Suprapubic skin (tissue), 4 donors: ENCODE results near the gene IFI27. TPM values are rescaled to one million over a fixed set of nuclear protein-coding genes. Genes with fewer than 3 reads are reported as not detected.

Experiments
- DNase-seq, 2 donors: peaks; one replicate each; pipeline ENCODE4 v3.0.0-alpha.2; 2019; ENCODE audit warnings: low spot score in 2 of 2
- H3K27ac ChIP-seq: fragments of 200-600 bp; sonication (generic); one replicate; pipeline ENCODE4 v1.5.1; 2019
- H3K27me3 ChIP-seq: fragments of 200-600 bp; sonication (generic); one replicate; pipeline ENCODE4 v1.5.1; 2019
- H3K36me3 ChIP-seq: fragments of 200-600 bp; sonication (generic); one replicate; pipeline ENCODE4 v1.5.1; 2019
- H3K4me1 ChIP-seq: fragments of 200-600 bp; sonication (generic); one replicate; pipeline ENCODE4 v1.5.1; 2019
- H3K4me3 ChIP-seq: fragments of 200-600 bp; sonication (generic); one replicate; pipeline ENCODE4 v1.5.1; 2019; ENCODE audit warnings: mild to moderate bottlenecking
- H3K9me3 ChIP-seq: fragments of 200-600 bp; sonication (generic); one replicate; pipeline ENCODE4 v1.5.1; 2019
- EP300 ChIP-seq: sonication (generic); formaldehyde crosslinking; IDR thresholded peaks from one replicate; pipeline ENCODE4 v1.6.1; 2017; ENCODE audit warnings: antibody characterized with exemption
- POLR2A ChIP-seq, 2 donors: fragments of 450-650 bp; IDR thresholded peaks; one replicate each; pipeline ENCODE4 v1.6.1; 2017; ENCODE audit warnings: antibody characterized with exemption in 2 of 2, mild to moderate bottlenecking in 2 of 2, moderate library complexity in 2 of 2
- POLR2AphosphoS5 ChIP-seq, 3 donors: sonication (generic); formaldehyde crosslinking; IDR thresholded peaks; one replicate each; pipeline ENCODE4 v1.6.1; 2017; ENCODE audit warnings: antibody characterized with exemption in 3 of 3
- WGBS: methylation state at CpG from one replicate; pipeline ENCODE4 v1.1.5; 2018; 5-methylcytosine and 5-hydroxymethylcytosine counted together
- total RNA-seq, 4 donors: library from RNA; depleted of rRNA; stranded (reverse); fragments of >200 nt; gene quantifications; one replicate each; pipeline ENCODE4 v1.1.0, GENCODE V29; 2016
- TF ChIP-seq, protein P1 (sequence below), 2 donors: fragments of 200-600 bp in 1 of 2; fragments of 450-650 bp in 1 of 2; sonication (generic) in 1 of 2; IDR thresholded peaks; one replicate each; pipeline ENCODE4 v1.5.1; 2016 to 2019; ENCODE audit warnings: antibody characterized with exemption in 2 of 2, mild to moderate bottlenecking in 1 of 2, moderate library complexity in 1 of 2

Gene IFI27
- total RNA-seq, 4 donors from 2014 or later = 26.9 to 197 (median 142) TPM

DNA sequence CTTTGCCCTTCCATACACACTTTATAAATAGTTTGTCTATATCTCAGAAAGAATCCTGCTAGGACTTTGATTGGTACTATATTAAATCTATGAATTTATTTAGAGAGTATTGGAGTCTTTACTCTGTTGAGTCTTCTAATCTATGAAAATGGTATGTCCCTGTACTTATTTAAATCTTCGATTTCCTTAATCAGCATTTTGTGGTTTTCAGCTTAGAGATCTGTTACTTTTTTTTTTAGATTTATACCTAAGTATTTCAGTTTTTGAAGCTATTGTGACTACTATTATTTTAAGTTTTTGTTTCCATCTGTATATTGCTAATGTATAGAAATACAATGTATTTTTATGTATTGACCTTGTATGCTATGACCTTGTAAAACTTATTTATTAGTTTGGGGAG is 32.3 kb downstream of the IFI27 start:
- H3K9me3 ChIP-seq = no peaks in the 10 kb centered on the region
- no peak for DNase-seq
- WGBS = 95% methylated on average over 1 of the region's 1 CpG
- no peaks in the 10 kb centered on the region for H3K4me1 ChIP-seq
- H3K36me3 ChIP-seq = no peaks in the 10 kb centered on the region
- H3K27ac ChIP-seq = no peak overlapping the region
- TF ChIP-seq POLR2A (IDR thresholded peaks at IDR 0.05) (no peak), EP300 (no peak), POLR2AphosphoS5 (IDR thresholded peaks at IDR 0.05) (no peak)
- TF ChIP-seq, protein P1, sequence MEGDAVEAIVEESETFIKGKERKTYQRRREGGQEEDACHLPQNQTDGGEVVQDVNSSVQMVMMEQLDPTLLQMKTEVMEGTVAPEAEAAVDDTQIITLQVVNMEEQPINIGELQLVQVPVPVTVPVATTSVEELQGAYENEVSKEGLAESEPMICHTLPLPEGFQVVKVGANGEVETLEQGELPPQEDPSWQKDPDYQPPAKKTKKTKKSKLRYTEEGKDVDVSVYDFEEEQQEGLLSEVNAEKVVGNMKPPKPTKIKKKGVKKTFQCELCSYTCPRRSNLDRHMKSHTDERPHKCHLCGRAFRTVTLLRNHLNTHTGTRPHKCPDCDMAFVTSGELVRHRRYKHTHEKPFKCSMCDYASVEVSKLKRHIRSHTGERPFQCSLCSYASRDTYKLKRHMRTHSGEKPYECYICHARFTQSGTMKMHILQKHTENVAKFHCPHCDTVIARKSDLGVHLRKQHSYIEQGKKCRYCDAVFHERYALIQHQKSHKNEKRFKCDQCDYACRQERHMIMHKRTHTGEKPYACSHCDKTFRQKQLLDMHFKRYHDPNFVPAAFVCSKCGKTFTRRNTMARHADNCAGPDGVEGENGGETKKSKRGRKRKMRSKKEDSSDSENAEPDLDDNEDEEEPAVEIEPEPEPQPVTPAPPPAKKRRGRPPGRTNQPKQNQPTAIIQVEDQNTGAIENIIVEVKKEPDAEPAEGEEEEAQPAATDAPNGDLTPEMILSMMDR (IDR thresholded peaks at IDR 0.05) = no peak
- H3K27me3 ChIP-seq = no peaks in the 10 kb centered on the region
- no peak overlapping the region for H3K4me3 ChIP-seq

DNA sequence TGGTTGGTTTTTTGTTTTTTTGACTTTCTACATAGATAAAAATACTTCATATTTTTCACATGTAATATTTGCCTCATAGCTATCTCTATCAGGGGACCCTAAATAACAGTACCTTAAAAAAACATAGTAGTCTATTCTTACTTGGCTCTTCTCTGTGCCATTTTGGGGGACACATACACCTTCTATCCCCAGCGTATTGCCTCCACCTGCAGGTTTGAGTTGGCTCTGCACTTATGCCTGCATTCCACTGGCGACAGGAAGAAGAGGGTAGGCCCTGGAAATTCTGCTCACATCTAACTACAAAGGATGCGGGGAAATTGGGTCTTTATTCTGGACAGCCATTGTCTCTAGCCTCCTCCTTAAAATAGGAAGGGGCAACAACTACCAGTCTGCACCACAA is 32.7 kb downstream of the IFI27 start:
- Histone ChIP-seq H3K9me3 (no peaks in the 10 kb centered on the region), H3K27ac (no peak overlapping the region), H3K4me3 (no peak overlapping the region), H3K27me3 (no peaks in the 10 kb centered on the region), H3K36me3 (no peaks in the 10 kb centered on the region), H3K4me1 (no peaks in the 10 kb centered on the region)
- no peak for DNase-seq
- 67% methylated on average over 3 of the region's 3 CpGs for WGBS
- TF ChIP-seq POLR2AphosphoS5 (IDR thresholded peaks at IDR 0.05) (no peak), EP300 (no peak), POLR2A (IDR thresholded peaks at IDR 0.05) (no peak)
- TF ChIP-seq, protein P1 (IDR thresholded peaks at IDR 0.05) = no peak

DNA sequence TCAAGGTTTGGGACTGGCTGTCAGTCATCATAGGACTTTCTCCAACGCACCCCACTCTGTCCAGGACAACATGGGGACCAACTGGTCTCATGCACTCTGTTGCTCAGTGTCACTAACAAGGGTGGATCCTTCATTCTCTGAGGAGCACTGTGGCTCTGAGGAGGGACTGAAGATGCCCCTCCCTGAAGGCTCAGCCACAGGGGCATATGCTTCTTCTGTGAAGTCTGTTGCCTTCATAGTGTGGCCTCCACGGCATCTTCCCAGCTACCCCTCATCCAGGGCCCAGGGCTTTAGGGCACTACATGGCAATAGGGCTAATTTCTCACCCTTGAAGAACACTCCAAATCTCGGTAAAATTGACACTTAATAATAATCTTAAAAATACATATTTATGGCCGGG is 33.2 kb downstream of the IFI27 start:
- no peaks in the 10 kb centered on the region for H3K36me3 ChIP-seq
- H3K4me3 ChIP-seq = no peak overlapping the region
- H3K9me3 ChIP-seq = no peaks in the 10 kb centered on the region
- H3K4me1 ChIP-seq = no peaks in the 10 kb centered on the region
- no peak for TF ChIP-seq POLR2AphosphoS5 (IDR thresholded peaks at IDR 0.05)
- no peak for TF ChIP-seq EP300
- TF ChIP-seq, protein P1 (IDR thresholded peaks at IDR 0.05) = no peak
- no peak for TF ChIP-seq POLR2A (IDR thresholded peaks at IDR 0.05)
- H3K27me3 ChIP-seq = no peaks in the 10 kb centered on the region
- DNase-seq = no peak
- WGBS = 87% methylated on average over 4 of the region's 4 CpGs
- H3K27ac ChIP-seq = no peak overlapping the region

DNA sequence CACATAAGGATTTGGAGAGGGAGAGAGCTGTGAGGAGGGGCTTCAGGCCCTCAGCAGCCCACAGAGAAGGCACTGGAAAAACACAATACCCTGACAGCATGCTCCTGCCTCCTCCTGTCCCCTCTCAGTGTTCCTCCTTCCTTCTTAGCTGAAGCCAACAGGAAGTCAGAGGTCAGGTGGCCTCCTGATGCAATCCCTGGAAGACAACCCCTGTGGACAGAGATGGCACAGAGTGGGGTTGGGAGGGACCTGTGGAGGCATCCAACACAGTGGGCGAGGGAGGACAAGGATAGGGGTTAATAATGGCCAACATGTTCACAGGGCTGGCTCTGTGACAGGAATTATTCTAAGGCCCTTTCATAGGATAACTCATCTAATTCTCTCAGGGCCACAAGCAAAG is 34.2 kb downstream of the IFI27 start:
- no peaks in the 10 kb centered on the region for H3K4me1 ChIP-seq
- no peaks in the 10 kb centered on the region for H3K36me3 ChIP-seq
- WGBS = 47% methylated on average over 1 of the region's 1 CpG
- TF ChIP-seq POLR2AphosphoS5 (IDR thresholded peaks at IDR 0.05) = no peak
- no peak for TF ChIP-seq POLR2A (IDR thresholded peaks at IDR 0.05)
- TF ChIP-seq EP300 = no peak
- TF ChIP-seq, protein P1 (IDR thresholded peaks at IDR 0.05) = no peak
- H3K9me3 ChIP-seq = no peaks in the 10 kb centered on the region
- H3K4me3 ChIP-seq = no peak overlapping the region
- no peak overlapping the region for H3K27ac ChIP-seq
- H3K27me3 ChIP-seq = no peaks in the 10 kb centered on the region
- no peak for DNase-seq

DNA sequence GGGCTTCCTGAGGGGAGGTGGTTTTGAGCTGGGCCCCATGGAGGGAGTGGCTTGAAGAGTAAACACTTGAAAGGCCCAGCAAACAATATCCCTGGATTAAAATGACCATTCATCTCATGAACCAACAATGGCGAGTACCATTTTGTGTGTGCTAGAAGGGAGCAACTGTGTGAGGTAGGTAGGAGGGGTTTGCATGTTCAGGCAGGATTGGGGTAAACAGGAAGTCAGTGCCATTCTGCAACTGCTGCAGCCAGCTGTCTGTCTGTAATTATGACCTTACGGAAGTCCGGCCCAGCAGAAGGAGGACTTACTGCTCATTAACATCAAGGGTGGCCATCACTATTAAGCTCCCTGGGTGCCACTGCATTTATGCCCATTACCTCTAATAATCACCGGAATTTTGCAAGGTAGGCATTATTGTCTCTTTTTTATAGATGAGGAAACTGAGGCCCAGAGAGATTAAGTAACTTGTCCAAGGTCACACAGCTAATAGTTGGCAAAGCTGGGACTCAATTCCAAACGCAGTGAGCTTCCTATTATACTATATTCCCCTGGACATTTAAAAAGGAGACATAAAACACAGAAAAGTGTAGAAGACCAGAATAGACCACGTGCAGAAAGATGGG is 35.5 kb downstream of the IFI27 start:
- H3K36me3 ChIP-seq = no peaks in the 10 kb centered on the region
- no peak for DNase-seq
- H3K4me3 ChIP-seq = no peak overlapping the region
- 86% methylated on average over 6 of the region's 6 CpGs for WGBS
- H3K9me3 ChIP-seq = no peaks in the 10 kb centered on the region
- TF ChIP-seq POLR2AphosphoS5 (IDR thresholded peaks at IDR 0.05) = no peak
- TF ChIP-seq, protein P1 (IDR thresholded peaks at IDR 0.05) = no peak
- TF ChIP-seq POLR2A (IDR thresholded peaks at IDR 0.05) = no peak
- TF ChIP-seq EP300 = no peak
- H3K27me3 ChIP-seq = no peaks in the 10 kb centered on the region
- H3K27ac ChIP-seq = no peak overlapping the region
- no peaks in the 10 kb centered on the region for H3K4me1 ChIP-seq
